ENCODE data around the gene HOPX.
"Not testable (repeated sequence)": the region's sequence is repeated elsewhere in the genome, so short reads cannot be mapped to it uniquely, and the experiment has no call there.

DNA sequence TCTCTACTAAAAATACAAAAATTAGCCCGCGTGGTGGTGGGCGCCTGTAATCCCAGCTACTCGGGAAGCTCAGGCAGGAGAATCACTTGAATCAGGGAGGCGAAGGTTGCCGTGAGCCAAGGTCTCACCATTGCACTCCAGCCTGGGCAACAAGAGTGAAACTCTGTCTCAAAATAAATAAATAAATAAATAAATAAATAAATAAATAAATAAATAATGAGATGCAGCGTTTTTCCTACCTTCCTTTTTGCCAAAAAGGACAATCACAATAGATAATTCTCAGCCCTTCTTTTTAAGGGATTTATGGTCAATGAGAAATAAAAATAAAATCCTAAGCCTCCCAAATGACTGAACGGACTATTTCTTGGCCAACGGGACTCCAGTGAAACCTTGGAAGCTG, 46.1 kb downstream of the HOPX start:
- TF ChIP-seq, protein P1, sequence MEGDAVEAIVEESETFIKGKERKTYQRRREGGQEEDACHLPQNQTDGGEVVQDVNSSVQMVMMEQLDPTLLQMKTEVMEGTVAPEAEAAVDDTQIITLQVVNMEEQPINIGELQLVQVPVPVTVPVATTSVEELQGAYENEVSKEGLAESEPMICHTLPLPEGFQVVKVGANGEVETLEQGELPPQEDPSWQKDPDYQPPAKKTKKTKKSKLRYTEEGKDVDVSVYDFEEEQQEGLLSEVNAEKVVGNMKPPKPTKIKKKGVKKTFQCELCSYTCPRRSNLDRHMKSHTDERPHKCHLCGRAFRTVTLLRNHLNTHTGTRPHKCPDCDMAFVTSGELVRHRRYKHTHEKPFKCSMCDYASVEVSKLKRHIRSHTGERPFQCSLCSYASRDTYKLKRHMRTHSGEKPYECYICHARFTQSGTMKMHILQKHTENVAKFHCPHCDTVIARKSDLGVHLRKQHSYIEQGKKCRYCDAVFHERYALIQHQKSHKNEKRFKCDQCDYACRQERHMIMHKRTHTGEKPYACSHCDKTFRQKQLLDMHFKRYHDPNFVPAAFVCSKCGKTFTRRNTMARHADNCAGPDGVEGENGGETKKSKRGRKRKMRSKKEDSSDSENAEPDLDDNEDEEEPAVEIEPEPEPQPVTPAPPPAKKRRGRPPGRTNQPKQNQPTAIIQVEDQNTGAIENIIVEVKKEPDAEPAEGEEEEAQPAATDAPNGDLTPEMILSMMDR (IDR thresholded peaks at IDR 0.05 in 8 of 11, conservative IDR thresholded peaks at IDR 0.05 in 3 of 11), result not testable (repeated sequence)
- TF ChIP-seq POLR2AphosphoS5 (IDR thresholded peaks at IDR 0.05), result not testable (repeated sequence)

Measured in spleen (tissue), 7 donors.